Naive thymus-derived CD4-positive, alpha-beta T cell (primary cell): Measurements from ENCODE around the gene GDPD4. TPM values are rescaled to one million over a fixed set of nuclear protein-coding genes. Genes with fewer than 3 reads are reported as not detected.

Source experiments
- ATAC-seq: fragments of 150-1000 bp; cut with Tn5 transposase; 2 replicates; pipeline ENCODE4 v1.10.0; 2021; ENCODE audit warnings: mild to moderate bottlenecking, moderate library complexity
- CTCF ChIA-PET: fragments of 350-600 bp; sonication (Branson Sonifier 250); formaldehyde crosslinking; loops from one replicate; lab custom pipeline; 2021; ENCODE audit warnings: antibody characterized with exemption; lab: Charles Lee
- POLR2A ChIA-PET: fragments of 350-600 bp; sonication (Branson Sonifier 250); formaldehyde crosslinking; loops from one replicate; lab custom pipeline; 2021; ENCODE audit warnings: antibody characterized with exemption, inconsistent platforms; lab: Charles Lee
- DNase-seq, 9 donors: peaks; one replicate each; pipeline versions ENCODE4 v3.0.0 to v3.0.0-alpha.2; 2020 to 2022; ENCODE audit warnings: mixed read lengths in 1 of 9
- H3K27ac ChIP-seq: one replicate; pipeline ENCODE4 v1.7.0; 2013; ENCODE audit warnings: mild to moderate bottlenecking, low read depth, low read length, moderate library complexity
- H3K27me3 ChIP-seq, 2 donors: one replicate each; pipeline ENCODE4 v1.7.0; 2013; ENCODE audit warnings: low read length in 2 of 2, mild to moderate bottlenecking in 2 of 2, moderate library complexity in 2 of 2; ENCODE audit not compliant: control insufficient read depth in 2 of 2, insufficient read depth in 2 of 2
- H3K36me3 ChIP-seq, 3 experiments: 1 replicate in 2 of 3; 2 replicates in 1 of 3; pipeline ENCODE4 v1.7.0; 2013; ENCODE audit warnings: low read length in 3 of 3, mild to moderate bottlenecking in 3 of 3, moderate library complexity in 1 of 3; ENCODE audit not compliant: insufficient read depth in 3 of 3, control insufficient read depth in 2 of 3
- H3K4me1 ChIP-seq, 2 donors: one replicate each; pipeline ENCODE4 v1.7.0; 2013; ENCODE audit warnings: low read length in 2 of 2, mild to moderate bottlenecking in 2 of 2, moderate library complexity in 1 of 2; ENCODE audit not compliant: control insufficient read depth in 2 of 2, insufficient read depth in 2 of 2
- H3K4me3 ChIP-seq: 2 replicates; pipeline ENCODE4 v1.7.0; 2013; ENCODE audit warnings: mild to moderate bottlenecking, low read length
- H3K9me3 ChIP-seq, 3 experiments: 1 replicate in 2 of 3; 2 replicates in 1 of 3; pipeline ENCODE4 v1.7.0; 2013; ENCODE audit warnings: low read length in 3 of 3; ENCODE audit not compliant: control insufficient read depth in 2 of 3
- H3K27ac Mint-ChIP-seq, 9 donors: one replicate each; pipeline ENCODE4 v1.8.0; 2020 to 2022; ENCODE audit warnings: mixed read lengths in 9 of 9, mild to moderate bottlenecking in 8 of 9, moderate library complexity in 5 of 9, inconsistent platforms in 2 of 9
- H3K27me3 Mint-ChIP-seq, 5 donors: one replicate each; pipeline ENCODE4 v1.8.0; 2021 to 2022; ENCODE audit warnings: mixed read lengths in 5 of 5, mild to moderate bottlenecking in 1 of 5
- H3K36me3 Mint-ChIP-seq, 5 donors: one replicate each; pipeline ENCODE4 v1.8.0; 2020 to 2022; ENCODE audit warnings: mixed read lengths in 5 of 5, mild to moderate bottlenecking in 3 of 5, inconsistent platforms in 1 of 5
- H3K4me1 Mint-ChIP-seq, 7 donors: one replicate each; pipeline ENCODE4 v1.8.0; 2020 to 2022; ENCODE audit warnings: mixed read lengths in 7 of 7, mild to moderate bottlenecking in 3 of 7, inconsistent platforms in 1 of 7
- H3K4me3 Mint-ChIP-seq, 10 donors: one replicate each; pipeline ENCODE4 v1.8.0; 2020 to 2022; ENCODE audit warnings: mild to moderate bottlenecking in 10 of 10, mixed read lengths in 10 of 10, moderate library complexity in 6 of 10, inconsistent platforms in 2 of 10
- H3K9me3 Mint-ChIP-seq, 11 donors: one replicate each; pipeline ENCODE4 v1.8.0; 2020 to 2022; ENCODE audit warnings: mixed read lengths in 11 of 11, mild to moderate bottlenecking in 4 of 11, inconsistent platforms in 1 of 11, moderate library complexity in 1 of 11
- intact Hi-C, 2 donors: fragments of 100-400 bp; cut with micrococcal nuclease; formaldehyde crosslinking; loops; one replicate each; pipeline ENCODE4 v1.15.1; 2023
- polyA plus RNA-seq, 2 donors: library from polyadenylated mRNA; unstranded; fragments of 300-500 nt; fragmentation: Illumina TruSeq; gene quantifications; one replicate each; pipeline ENCODE4 v1.2.3, GENCODE V29; 2021
- total RNA-seq, 6 experiments: library from RNA in 5 of 6; stranded (reverse) in 5 of 6; gene quantifications; 1 replicate in 5 of 6; 2 replicates in 1 of 6; pipeline ENCODE4 v1.2.3 and lab custom pipeline; 2021 to 2026

GDPD4 gene
- total and polyA plus RNA-seq, 7 experiments from 2014 or later = not detected

DNA sequence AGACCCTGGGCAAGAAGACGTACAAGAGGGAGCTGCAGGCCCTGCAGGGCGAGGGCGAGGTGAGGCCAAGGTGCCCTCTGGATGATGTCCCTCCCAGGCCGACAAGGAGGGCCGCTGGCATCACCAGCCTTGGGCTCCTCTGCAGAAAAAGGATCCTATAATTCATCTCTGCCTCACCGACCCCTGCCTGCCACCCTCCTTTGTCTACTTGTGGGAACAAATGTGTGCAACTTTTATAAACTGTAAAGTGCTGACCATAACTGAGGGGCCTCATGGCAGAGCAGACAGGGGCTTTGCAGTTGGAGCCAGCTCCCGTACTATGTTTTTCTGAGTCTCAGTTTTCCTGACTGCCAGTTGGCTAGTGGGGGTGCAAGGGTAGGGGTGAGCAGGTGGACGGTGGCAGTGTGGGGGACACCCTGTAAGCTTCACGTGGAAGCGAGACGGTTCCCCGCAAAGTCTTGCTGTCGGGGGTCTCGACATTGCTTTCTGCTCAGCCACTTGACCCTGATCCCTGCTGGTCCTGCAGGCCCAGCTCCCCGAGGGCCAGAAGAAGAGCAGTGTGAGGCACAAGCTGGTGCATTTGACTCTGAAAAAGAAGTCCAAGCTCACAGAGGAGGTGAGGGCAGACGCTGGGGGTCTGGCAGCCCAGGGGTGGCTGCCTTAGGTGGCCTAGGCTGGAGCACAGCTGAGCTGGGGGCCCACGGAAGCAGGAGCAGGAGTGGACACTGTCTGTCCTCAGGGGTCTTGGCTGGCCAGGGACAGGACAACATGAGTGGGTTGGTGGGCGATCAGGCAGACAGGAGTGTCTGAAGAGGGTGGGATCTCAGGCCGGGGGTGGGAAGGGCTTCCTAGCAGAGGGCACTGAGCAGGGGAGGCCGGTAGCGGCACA is 118.7 kb downstream of the GDPD4 start:
- Mint-ChIP-seq H3K4me1 (no peaks in the 10 kb centered on the region), H3K9me3 (peaks cover 0 to 7% (median 0%) of the 10 kb centered on the region in 11 donors), H3K27ac (no peak overlapping the region), H3K27me3 (peaks cover 0 to 4% (median 0%) of the 10 kb centered on the region in 5 donors), H3K4me3 (no peak overlapping the region), H3K36me3 (no peaks in the 10 kb centered on the region)
- Histone ChIP-seq H3K27ac (no peak overlapping the region), H3K36me3 (no peaks in the 10 kb centered on the region), H3K9me3 (no peaks in the 10 kb centered on the region), H3K4me1 (no peaks in the 10 kb centered on the region), H3K27me3 (no peaks in the 10 kb centered on the region), H3K4me3 (no peak overlapping the region)
- no peak for ATAC-seq
- intact Hi-C loops = no loop called here
- CTCF ChIA-PET = no interaction called here
- no peak for DNase-seq
- POLR2A ChIA-PET = no interaction called here

DNA sequence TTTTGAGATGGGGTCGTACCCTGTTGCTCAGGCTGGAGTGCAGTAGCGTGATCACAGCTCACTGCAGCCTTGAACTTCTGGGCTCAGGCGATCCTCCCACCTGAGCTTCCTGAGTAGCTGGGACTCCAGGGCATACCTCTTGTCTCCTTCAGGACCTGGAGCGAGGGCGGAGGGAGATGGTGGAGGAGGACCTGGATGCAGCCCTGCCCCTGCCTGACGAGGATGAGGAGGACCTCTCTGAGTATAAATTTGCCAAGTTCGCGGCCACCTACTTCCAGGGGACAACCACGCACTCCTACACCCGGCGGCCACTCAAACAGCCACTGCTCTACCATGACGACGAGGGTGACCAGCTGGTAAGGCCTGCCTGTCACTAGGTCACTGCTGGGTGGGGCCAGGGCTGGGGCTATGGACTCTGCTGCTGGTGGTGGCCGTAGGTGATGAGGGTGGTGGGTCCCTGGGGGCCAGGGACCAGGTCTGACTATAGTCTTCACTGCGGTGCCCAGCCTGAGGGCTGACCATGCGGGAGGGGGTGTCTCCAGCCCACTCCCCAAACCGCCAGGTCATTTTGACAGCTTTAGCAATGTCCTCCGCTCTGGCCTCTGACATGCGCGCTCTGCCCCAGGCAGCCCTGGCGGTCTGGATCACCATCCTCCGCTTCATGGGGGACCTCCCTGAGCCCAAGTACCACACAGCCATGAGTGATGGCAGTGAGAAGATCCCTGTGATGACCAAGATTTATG is 119.5 kb downstream of the GDPD4 start:
- POLR2A ChIA-PET = no interaction called here
- Mint-ChIP-seq H3K36me3 (no peaks in the 10 kb centered on the region), H3K9me3 (peaks cover 0 to 7% (median 0%) of the 10 kb centered on the region in 11 donors), H3K27me3 (peaks cover 0 to 4% (median 0%) of the 10 kb centered on the region in 5 donors), H3K27ac (no peak overlapping the region), H3K4me3 (no peak overlapping the region), H3K4me1 (no peaks in the 10 kb centered on the region)
- no peak overlapping the region for H3K4me3 ChIP-seq
- H3K27me3 ChIP-seq = no peaks in the 10 kb centered on the region
- no peak overlapping the region for H3K27ac ChIP-seq
- DNase-seq (no peak), ATAC-seq (no peak)
- H3K9me3 ChIP-seq = no peaks in the 10 kb centered on the region
- H3K36me3 ChIP-seq = no peaks in the 10 kb centered on the region
- CTCF ChIA-PET = no interaction called here
- no peaks in the 10 kb centered on the region for H3K4me1 ChIP-seq
- intact Hi-C loops = no loop called here

- Histone ChIP-seq H3K9me3 (no peaks in the 10 kb centered on the region), H3K27me3 (no peaks in the 10 kb centered on the region), H3K36me3 (no peaks in the 10 kb centered on the region), H3K27ac (no peak overlapping the region), H3K4me3 (no peak overlapping the region), H3K4me1 (no peaks in the 10 kb centered on the region)
- CTCF ChIA-PET = no interaction called here
- H3K36me3 Mint-ChIP-seq = no peaks in the 10 kb centered on the region
- no peaks in the 10 kb centered on the region for H3K4me1 Mint-ChIP-seq
- ATAC-seq (no peak), DNase-seq (no peak)
- intact Hi-C loops = no loop called here
- peaks cover 0 to 7% (median 0%) of the 10 kb centered on the region in 11 donors for H3K9me3 Mint-ChIP-seq
- H3K4me3 Mint-ChIP-seq = no peak overlapping the region
- POLR2A ChIA-PET = no interaction called here
- H3K27ac Mint-ChIP-seq = no peak overlapping the region
- peaks cover 0 to 4% (median 0%) of the 10 kb centered on the region in 5 donors for H3K27me3 Mint-ChIP-seq
These were observed 120.3 kb downstream of the GDPD4 start for GRCh38 chr11:77181226-77181625.

GRCh38 chr11:77180346-77180745 is 121.1 kb downstream of the GDPD4 start:
- CTCF ChIA-PET = interaction anchor here (0.6 kb wide), 1 partner anchor 63 kb away, joined by 3 read pairs; no protein-coding TSS in a partner anchor

GRCh38 chr11:77179681-77180080 is 121.8 kb downstream of the GDPD4 start:
- intact Hi-C loops = no loop called here
- Mint-ChIP-seq H3K36me3 (no peaks in the 10 kb centered on the region), H3K27ac (no peak overlapping the region), H3K9me3 (peaks cover 0 to 7% (median 0%) of the 10 kb centered on the region in 11 donors), H3K27me3 (peaks cover 0 to 4% (median 0%) of the 10 kb centered on the region in 5 donors), H3K4me3 (no peak overlapping the region), H3K4me1 (peaks cover 0 to 9% (median 0%) of the 10 kb centered on the region in 7 donors)
- ATAC-seq (no peak), DNase-seq (no peak)
- Histone ChIP-seq H3K27ac (no peak overlapping the region), H3K27me3 (no peaks in the 10 kb centered on the region), H3K9me3 (no peaks in the 10 kb centered on the region), H3K4me1 (no peaks in the 10 kb centered on the region), H3K4me3 (no peak overlapping the region), H3K36me3 (no peaks in the 10 kb centered on the region)
- POLR2A ChIA-PET = no interaction called here
- CTCF ChIA-PET = interaction anchor here (0.6 kb wide), 1 partner anchor 62 kb away, joined by 3 read pairs; no protein-coding TSS in a partner anchor

More at GRCh38 chr11:77180346-77180745, 121.1 kb downstream of the GDPD4 start:
- no peaks in the 10 kb centered on the region for H3K36me3 ChIP-seq
- H3K27ac Mint-ChIP-seq = no peak overlapping the region
- peaks cover 0 to 4% (median 0%) of the 10 kb centered on the region in 7 donors for H3K4me1 Mint-ChIP-seq
- POLR2A ChIA-PET = no interaction called here
- H3K27me3 Mint-ChIP-seq = peaks cover 0 to 4% (median 0%) of the 10 kb centered on the region in 5 donors
- ATAC-seq = no peak
- no peaks in the 10 kb centered on the region for H3K9me3 ChIP-seq
- H3K4me1 ChIP-seq = no peaks in the 10 kb centered on the region
- DNase-seq = no peak
- H3K9me3 Mint-ChIP-seq = peaks cover 0 to 7% (median 0%) of the 10 kb centered on the region in 11 donors
- no peaks in the 10 kb centered on the region for H3K27me3 ChIP-seq
- no peaks in the 10 kb centered on the region for H3K36me3 Mint-ChIP-seq
- H3K4me3 Mint-ChIP-seq = no peak overlapping the region
- no peak overlapping the region for H3K27ac ChIP-seq
- intact Hi-C loops = no loop called here
- H3K4me3 ChIP-seq = no peak overlapping the region

- no peaks in the 10 kb centered on the region for H3K4me1 ChIP-seq
- no peaks in the 10 kb centered on the region for H3K36me3 Mint-ChIP-seq
- H3K9me3 ChIP-seq = no peaks in the 10 kb centered on the region
- DNase-seq = no peak
- no peak overlapping the region for H3K27ac Mint-ChIP-seq
- no peak overlapping the region for H3K4me3 Mint-ChIP-seq
- H3K4me3 ChIP-seq = no peak overlapping the region
- CTCF ChIA-PET = no interaction called here
- intact Hi-C loops = no loop called here
- H3K4me1 Mint-ChIP-seq = peaks cover 0 to 9% (median 0%) of the 10 kb centered on the region in 7 donors
- POLR2A ChIA-PET = no interaction called here
- H3K27ac ChIP-seq = no peak overlapping the region
- H3K9me3 Mint-ChIP-seq = peaks cover 0 to 7% (median 0%) of the 10 kb centered on the region in 11 donors
- H3K27me3 Mint-ChIP-seq = peaks cover 0 to 4% (median 0%) of the 10 kb centered on the region in 5 donors
- H3K27me3 ChIP-seq = no peaks in the 10 kb centered on the region
- no peaks in the 10 kb centered on the region for H3K36me3 ChIP-seq
- ATAC-seq = no peak
These were observed 122.4 kb downstream of the GDPD4 start for GRCh38 chr11:77179048-77179447.
